Choroid plexus epithelial cell (primary cell): Measurements from ENCODE around the gene ASTN2.

Source experiments
- DNase-seq: peaks from one replicate; pipeline ENCODE4 v3.0.0-alpha.2; 2010; ENCODE audit warnings: low read depth
- H3K4me3 ChIP-seq: 2 replicates; pipeline ENCODE4 v1.5.1; 2011; ENCODE audit warnings: low read depth, mild to moderate bottlenecking, control low read depth, low read length, moderate library complexity
- CTCF ChIP-seq: conservative IDR thresholded peaks from 2 replicates; pipeline ENCODE4 v1.5.1; 2011; ENCODE audit warnings: low read depth, mild to moderate bottlenecking, control low read depth, inconsistent platforms, low read length, moderate library complexity

ASTN2 gene

GRCh38 chr9:117239428-117239827 lies 175.4 kb downstream of the ASTN2 start:
- no peak for TF ChIP-seq CTCF
- no peak overlapping the region for H3K4me3 ChIP-seq
- DNase-seq, result no peak

GRCh38 chr9:117234103-117234502 lies 180.8 kb downstream of the ASTN2 start:
- no peak for TF ChIP-seq CTCF
- no peak for DNase-seq
- no peak overlapping the region for H3K4me3 ChIP-seq

- no peak for DNase-seq
- no peak for TF ChIP-seq CTCF
- no peak overlapping the region for H3K4me3 ChIP-seq
Observed at GRCh38 chr9:117233016-117233415, 181.8 kb downstream of the ASTN2 start.

GRCh38 chr9:117232281-117232680 lies 182.6 kb downstream of the ASTN2 start:
- no peak overlapping the region for H3K4me3 ChIP-seq
- TF ChIP-seq CTCF, result no peak
- DNase-seq, result no peak

- TF ChIP-seq CTCF, result no peak
- DNase-seq, result no peak
- H3K4me3 ChIP-seq, result no peak overlapping the region
Observed at GRCh38 chr9:117231012-117231411, 183.8 kb downstream of the ASTN2 start.

GRCh38 chr9:117224695-117225094 lies 190.2 kb downstream of the ASTN2 start:
- no peak for TF ChIP-seq CTCF
- DNase-seq, result no peak
- no peak overlapping the region for H3K4me3 ChIP-seq

- no peak overlapping the region for H3K4me3 ChIP-seq
- no peak for TF ChIP-seq CTCF
- DNase-seq, result no peak
Observed at GRCh38 chr9:117218951-117219350, 195.9 kb downstream of the ASTN2 start.
